ENCODE measurements around the gene EYS.

Gene EYS

GRCh38 chr6:65199121-65199520, 507.9 kb downstream of the EYS start:
- DNase-seq: no peak

- no peak for DNase-seq
These were observed 515.6 kb downstream of the EYS start for GRCh38 chr6:65191471-65191870.

GRCh38 chr6:65189236-65189881, 517.7 kb downstream of the EYS start:
- no peak for DNase-seq

GRCh38 chr6:65186826-65187225, 520.2 kb downstream of the EYS start:
- DNase-seq: no peak

- DNase-seq: no peak
These were observed 524.3 kb downstream of the EYS start for GRCh38 chr6:65182681-65183080.

GRCh38 chr6:65170273-65170672, 536.8 kb downstream of the EYS start:
- DNase-seq: no peak

GRCh38 chr6:65161661-65162060, 545.4 kb downstream of the EYS start:
- DNase-seq: no peak

- no peak for DNase-seq
These were observed 550.0 kb downstream of the EYS start for GRCh38 chr6:65157025-65157424.

GRCh38 chr6:65155083-65155482, 551.9 kb downstream of the EYS start:
- DNase-seq: no peak

GRCh38 chr6:65149841-65150240, 557.2 kb downstream of the EYS start:
- no peak for DNase-seq

- no peak for DNase-seq
These were observed 558.2 kb downstream of the EYS start for GRCh38 chr6:65148839-65149238.

GRCh38 chr6:65135567-65135966, 571.5 kb downstream of the EYS start:
- no peak for DNase-seq

GRCh38 chr6:65126667-65127066, 580.4 kb downstream of the EYS start:
- no peak for DNase-seq

- DNase-seq: no peak
These were observed 583.5 kb downstream of the EYS start for GRCh38 chr6:65123521-65123920.

- DNase-seq: no peak
These were observed 589.1 kb downstream of the EYS start for GRCh38 chr6:65117817-65118409.

- no peak for DNase-seq
These were observed 590.7 kb downstream of the EYS start for GRCh38 chr6:65116326-65116725.

GRCh38 chr6:65113581-65113980, 593.4 kb downstream of the EYS start:
- no peak for DNase-seq

- no peak for DNase-seq
These were observed 594.6 kb downstream of the EYS start for GRCh38 chr6:65112435-65112834.

GRCh38 chr6:65110031-65110430, 597.0 kb downstream of the EYS start:
- no peak for DNase-seq

GRCh38 chr6:65098349-65098748, 608.7 kb downstream of the EYS start:
- no peak for DNase-seq

- no peak for DNase-seq
These were observed 615.5 kb downstream of the EYS start for GRCh38 chr6:65091561-65091960.

GRCh38 chr6:65088575-65088974, 618.5 kb downstream of the EYS start:
- DNase-seq: no peak

- DNase-seq: no peak
These were observed 625.3 kb downstream of the EYS start for GRCh38 chr6:65081756-65082155.

GRCh38 chr6:65075705-65076230, 631.3 kb downstream of the EYS start:
- DNase-seq: no peak

- DNase-seq: no peak
These were observed 634.5 kb downstream of the EYS start for GRCh38 chr6:65072500-65072899.

Measured in activated naive CD4-positive, alpha-beta T cell treated with anti-CD3 and anti-CD28 coated beads, Interleukin-2, amount 50 U/mL, for 16 hours (primary cell).